OCI-LY7 (cell line): ENCODE data around the gene AFG3L2. TPM values are rescaled to one million over a fixed set of nuclear protein-coding genes. Genes with fewer than 3 reads are reported as not detected.

Experiments used
- BruUV-seq: library from RNA; stranded (reverse); fragments of 400-500 nt; replicated peaks from 2 replicates; lab custom pipeline; 2021; lab: Mats Ljungman, UMichigan
- CTCF ChIA-PET: fragments of 300-600 bp; sonication (Branson Sonifier 250); formaldehyde crosslinking; loops from one replicate; lab custom pipeline; 2022; ENCODE audit warnings: antibody characterized with exemption; ENCODE audit not compliant: unreplicated experiment; lab: Charles Lee
- POLR2A ChIA-PET: fragments of 300-600 bp; sonication (Branson Sonifier 250); formaldehyde crosslinking; loops from one replicate; lab custom pipeline; 2022; ENCODE audit warnings: antibody characterized with exemption; lab: Charles Lee
- DNase-seq: peaks from one replicate; pipeline ENCODE4 v3.0.0-alpha.2; 2015; ENCODE audit warnings: low spot score
- H2AFZ ChIP-seq: fragments of 200-600 bp; sonication (generic), shearing (Covaris generic); 2 replicates; pipeline ENCODE4 v1.6.1; 2014; ENCODE audit warnings: mild to moderate bottlenecking, antibody characterized with exemption, low read length, moderate library complexity
- H3K27ac ChIP-seq: fragments of 200-600 bp; sonication (generic); 2 replicates; pipeline ENCODE4 v1.5.1; 2014; ENCODE audit warnings: mixed run types, low read depth, mild to moderate bottlenecking, moderate library complexity, low read length, inconsistent platforms; ENCODE audit not compliant: poor library complexity, severe bottlenecking
- H3K36me3 ChIP-seq: fragments of 200-600 bp; sonication (generic); 2 replicates; pipeline ENCODE4 v1.6.1; 2014; ENCODE audit warnings: mild to moderate bottlenecking, antibody characterized with exemption, low read length, moderate library complexity, mixed read lengths; ENCODE audit not compliant: insufficient read depth
- H3K4me1 ChIP-seq: fragments of 200-600 bp; sonication (generic); 2 replicates; pipeline ENCODE4 v1.5.1; 2014; ENCODE audit warnings: mild to moderate bottlenecking, low read length; ENCODE audit not compliant: insufficient read depth, poor library complexity, severe bottlenecking
- H3K4me2 ChIP-seq: fragments of 200-600 bp; sonication (generic); 2 replicates; pipeline ENCODE4 v1.6.1; 2014; ENCODE audit warnings: mild to moderate bottlenecking, low read length
- H3K4me3 ChIP-seq: fragments of 200-600 bp; sonication (generic); 2 replicates; pipeline ENCODE4 v1.5.1; 2014; ENCODE audit warnings: mild to moderate bottlenecking, low read depth, low read length; ENCODE audit not compliant: poor library complexity, severe bottlenecking
- H3K79me2 ChIP-seq: fragments of 200-600 bp; sonication (generic); 2 replicates; pipeline ENCODE4 v1.6.1; 2016; ENCODE audit warnings: low read depth, mild to moderate bottlenecking, low read length, moderate library complexity, mixed read lengths; ENCODE audit not compliant: insufficient read depth
- H3K9me2 ChIP-seq: fragments of 200-600 bp; sonication (generic); 2 replicates; pipeline ENCODE4 v1.6.1; 2016; ENCODE audit warnings: mild to moderate bottlenecking, low read length, mixed read lengths; ENCODE audit not compliant: insufficient read depth
- H3K9me3 ChIP-seq: fragments of 200-600 bp; sonication (generic); 2 replicates; pipeline ENCODE4 v1.6.1; 2014; ENCODE audit warnings: mild to moderate bottlenecking, mixed run types, low read length, mixed read lengths
- H4K20me1 ChIP-seq: fragments of 200-600 bp; sonication (generic); 2 replicates; pipeline ENCODE4 v1.6.1; 2014; ENCODE audit warnings: mild to moderate bottlenecking, antibody characterized with exemption, low read length, moderate library complexity, mixed read lengths; ENCODE audit not compliant: insufficient read depth
- CTCF ChIP-seq: fragments of 200-600 bp; sonication (generic); conservative IDR thresholded peaks from 2 replicates; pipeline ENCODE4 v1.5.1; 2014; ENCODE audit warnings: mild to moderate bottlenecking, antibody characterized with exemption, low read length, moderate library complexity, mixed read lengths
- EZH2phosphoT487 ChIP-seq: fragments of 200-600 bp; sonication (generic); IDR thresholded peaks from 2 replicates; pipeline ENCODE4 v1.6.1; 2018; ENCODE audit warnings: low read depth, borderline replicate concordance, mild to moderate bottlenecking, mixed run types, antibody characterized with exemption, low read length, moderate library complexity, mixed read lengths
- intact Hi-C: fragments of 100-400 bp; cut with micrococcal nuclease; formaldehyde crosslinking; loops from one replicate; pipeline ENCODE4 v1.10.0; 2022; ENCODE audit not compliant: unreplicated experiment
- total RNA-seq, 2 experiments: library from RNA; depleted of rRNA in 1 of 2; stranded (reverse); fragments of >200 nt in 1 of 2; shearing (Covaris generic) in 1 of 2; gene quantifications; 2 replicates each; pipeline ENCODE4 v1.2.3, GENCODE V29; 2014 to 2022

The AFG3L2 gene
- total RNA-seq, 2 experiments from 2014 or later: 44.8 to 72.7 TPM

GRCh38 chr18:12282442-12283039, 94.5 kb downstream of the AFG3L2 start:
- H3K79me2 ChIP-seq: no peaks in the 10 kb centered on the region
- H3K4me1 ChIP-seq: no peaks in the 10 kb centered on the region
- DNase-seq: no peak
- no peaks in the 10 kb centered on the region for H3K36me3 ChIP-seq
- H3K4me3 ChIP-seq: no peak overlapping the region
- no peak overlapping the region for H3K27ac ChIP-seq
- no peaks in the 10 kb centered on the region for H3K9me2 ChIP-seq
- BruUV-seq: no TSS peak
- intact Hi-C loops: no loop called here
- no peaks in the 10 kb centered on the region for H3K9me3 ChIP-seq
- ChIA-PET POLR2A (no interaction called here), CTCF (no interaction called here)
- H3K4me2 ChIP-seq: no peak overlapping the region
- no peaks in the 10 kb centered on the region for H4K20me1 ChIP-seq
- TF ChIP-seq EZH2phosphoT487: no peak
- TF ChIP-seq CTCF: no peak
- no peak overlapping the region for H2AFZ ChIP-seq

DNA sequence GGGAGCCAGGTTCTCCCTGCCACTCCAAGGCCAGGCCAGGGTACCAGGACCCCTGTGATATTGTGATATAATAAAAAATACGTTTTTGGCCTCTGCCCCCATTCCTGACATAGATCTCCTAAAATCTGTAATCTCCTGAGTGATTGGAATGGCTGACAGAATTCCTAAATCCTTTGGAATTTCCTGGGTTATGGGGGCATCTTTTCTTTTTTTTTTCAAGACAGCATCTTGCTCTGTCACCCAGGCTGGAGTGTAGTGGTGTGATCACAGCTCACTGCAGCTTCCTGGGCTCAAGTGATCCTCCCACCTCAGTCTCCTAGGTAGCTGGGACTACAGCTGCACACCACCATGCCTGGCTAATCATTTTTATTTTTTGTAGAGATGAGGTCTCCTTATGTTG, 95.2 kb downstream of the AFG3L2 start:
- Histone ChIP-seq H3K36me3 (no peaks in the 10 kb centered on the region), H3K27ac (no peak overlapping the region), H3K9me3 (no peaks in the 10 kb centered on the region), H3K4me3 (no peak overlapping the region), H2AFZ (no peak overlapping the region), H4K20me1 (no peaks in the 10 kb centered on the region), H3K4me1 (no peaks in the 10 kb centered on the region), H3K4me2 (no peak overlapping the region), H3K9me2 (no peaks in the 10 kb centered on the region), H3K79me2 (no peaks in the 10 kb centered on the region)
- ChIA-PET CTCF (no interaction called here), POLR2A (no interaction called here)
- BruUV-seq: no TSS peak
- TF ChIP-seq CTCF (no peak), EZH2phosphoT487 (no peak)
- no peak for DNase-seq
- intact Hi-C loops: no loop called here

- no peak overlapping the region for H2AFZ ChIP-seq
- no peak overlapping the region for H3K4me3 ChIP-seq
- TF ChIP-seq CTCF: no peak
- TF ChIP-seq EZH2phosphoT487: no peak
- no peaks in the 10 kb centered on the region for H4K20me1 ChIP-seq
- H3K27ac ChIP-seq: no peak overlapping the region
- no TSS peak for BruUV-seq
- CTCF ChIA-PET: interaction anchor here (0.7 kb wide), 1 partner anchor 48 kb away, joined by 5 read pairs; no protein-coding TSS in a partner anchor
- POLR2A ChIA-PET: interaction anchor here (0.6 kb wide), 3 partner anchors 14 to 320 kb away, joined by 3 to 4 read pairs (median 3); no protein-coding TSS in a partner anchor
- no peak overlapping the region for H3K4me2 ChIP-seq
- no peaks in the 10 kb centered on the region for H3K79me2 ChIP-seq
- H3K36me3 ChIP-seq: no peaks in the 10 kb centered on the region
- H3K4me1 ChIP-seq: no peaks in the 10 kb centered on the region
- H3K9me2 ChIP-seq: no peaks in the 10 kb centered on the region
- no peak for DNase-seq
- intact Hi-C loops: no loop called here
- no peaks in the 10 kb centered on the region for H3K9me3 ChIP-seq
Measured at GRCh38 chr18:12279781-12280531, 97.1 kb downstream of the AFG3L2 start.
